ENCODE measurements around the gene ACBD3.
"Not testable (repeated sequence)": the region's sequence is repeated elsewhere in the genome, so short reads cannot be mapped to it uniquely, and the experiment has no call there.

- TF ChIP-seq EZH2 (IDR thresholded peaks at IDR 0.05; ENCODE audit: insufficient read depth, poor library complexity, severe bottlenecking); EZH2phosphoT487 (IDR thresholded peaks at IDR 0.05; ENCODE audit: insufficient read depth, low read depth): not testable (repeated sequence)
Observed at GRCh38 chr1:226202666-226203065, 16.1 kb upstream of the ACBD3 start.
